ENCODE measurements around the gene KIAA1210. TPM values are rescaled to one million over a fixed set of nuclear protein-coding genes. Genes with fewer than 3 reads are reported as not detected.

KIAA1210 gene
- not detected in 2 replicates for total RNA-seq

GRCh38 chrX:119127650-119128049 lies at the start of gene KIAA1210:
KIAA1210 (minus strand) TSS chrX:119127812; CDS start chrX:119123642, 4,170 bp downstream.

GRCh38 chrX:119072744-119073143 lies 54.9 kb downstream of the KIAA1210 start, which contains the start of gene CT47C1:
CT47C1 (plus strand) TSS chrX:119072993; CDS start chrX:119073226, 233 bp downstream.

Other genes starting within 250 kb of the KIAA1210 start
- gene LONRF3, start 153.2 kb downstream of the KIAA1210 start, total RNA-seq: 0.29 TPM in 1 of 2 replicates, not detected in the other
- gene CT47C1, start 54.8 kb downstream of the KIAA1210 start, total RNA-seq: not detected in 2 replicates
- gene PGRMC1, start 108.5 kb upstream of the KIAA1210 start, total RNA-seq: 167 and 172 TPM in 2 replicates

Data from myometrial cell (primary cell).